ENCODE data around the gene FARSA. TPM values are rescaled to one million over a fixed set of nuclear protein-coding genes. Genes with fewer than 3 reads are reported as not detected.

Gene FARSA
- total and polyA plus RNA-seq, 2 donors (not counting 3 experiments of a cell fraction or from before 2014, with no cell fraction given) = 51.8 to 77.4 TPM

- no peak within 1 kb of the TSS for H3K4me3 ChIP-seq (replicated peaks in 1 of 3; ENCODE audit: insufficient read depth in 1 of 3, low read depth in 1 of 3, low read length in 3 of 3)
- BruUV-seq (replicated peaks) = no TSS peak
- H4K20me1 ChIP-seq (replicated peaks; ENCODE audit: control insufficient read depth, extremely low read depth, insufficient read depth, low read length) = no peaks in the 10 kb centered on the region
- CTCF ChIA-PET = interaction anchor here (0.7 to 1.0 kb wide), 2 partner anchors 8 to 125 kb away, joined by 3 read pairs; no protein-coding TSS in a partner anchor
- POLR2A ChIA-PET = no interaction called here
- H3K9me1 ChIP-seq (replicated peaks; ENCODE audit: control insufficient read depth, extremely low read depth, insufficient read depth, low read length) = no peaks in the 10 kb centered on the region
- TF ChIP-seq EZH2 (IDR thresholded peaks at IDR 0.05; ENCODE audit: borderline replicate concordance, low read depth, low read length, severe bottlenecking) (no peak), POLR2AphosphoS5 (IDR thresholded peaks at IDR 0.05; ENCODE audit: insufficient read depth, low read depth, low read length) (no peak), JUN (IDR thresholded peaks at IDR 0.05; ENCODE audit: borderline replicate concordance, insufficient read depth, insufficient read length, low read depth) (no peak)
- TF ChIP-seq, protein P1, sequence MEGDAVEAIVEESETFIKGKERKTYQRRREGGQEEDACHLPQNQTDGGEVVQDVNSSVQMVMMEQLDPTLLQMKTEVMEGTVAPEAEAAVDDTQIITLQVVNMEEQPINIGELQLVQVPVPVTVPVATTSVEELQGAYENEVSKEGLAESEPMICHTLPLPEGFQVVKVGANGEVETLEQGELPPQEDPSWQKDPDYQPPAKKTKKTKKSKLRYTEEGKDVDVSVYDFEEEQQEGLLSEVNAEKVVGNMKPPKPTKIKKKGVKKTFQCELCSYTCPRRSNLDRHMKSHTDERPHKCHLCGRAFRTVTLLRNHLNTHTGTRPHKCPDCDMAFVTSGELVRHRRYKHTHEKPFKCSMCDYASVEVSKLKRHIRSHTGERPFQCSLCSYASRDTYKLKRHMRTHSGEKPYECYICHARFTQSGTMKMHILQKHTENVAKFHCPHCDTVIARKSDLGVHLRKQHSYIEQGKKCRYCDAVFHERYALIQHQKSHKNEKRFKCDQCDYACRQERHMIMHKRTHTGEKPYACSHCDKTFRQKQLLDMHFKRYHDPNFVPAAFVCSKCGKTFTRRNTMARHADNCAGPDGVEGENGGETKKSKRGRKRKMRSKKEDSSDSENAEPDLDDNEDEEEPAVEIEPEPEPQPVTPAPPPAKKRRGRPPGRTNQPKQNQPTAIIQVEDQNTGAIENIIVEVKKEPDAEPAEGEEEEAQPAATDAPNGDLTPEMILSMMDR (IDR thresholded peaks at IDR 0.05; ENCODE audit: extremely low read depth in 1 of 2, insufficient read depth in 1 of 2, low read depth in 1 of 2, low read length in 2 of 2) = no peak
- H3K4me1 ChIP-seq (ENCODE audit: control insufficient read depth, extremely low read depth, insufficient read depth, low read length) = peaks cover 2% of the 10 kb centered on the region
- no peak within 1 kb of the TSS for H3K4me2 ChIP-seq (ENCODE audit: insufficient read depth, low read length)
- intact Hi-C loops (cut with micrococcal nuclease) (no loop called here), dilution Hi-C loops (cut with MboI; ENCODE audit: extremely low pct_ligation_motif_present, low sequenced_read_pairs) (no loop called here)
- no peaks in the 10 kb centered on the region for H3K27me3 ChIP-seq (ENCODE audit: control insufficient read depth in 2 of 2, insufficient read depth in 2 of 2, low read length in 2 of 2)
- no peaks in the 10 kb centered on the region for H3K79me2 ChIP-seq (ENCODE audit: control insufficient read depth, insufficient read depth, low read length)
- no peak within 1 kb of the TSS for H3K27ac ChIP-seq (ENCODE audit: insufficient read depth, low read depth, low read length)
- no peak for DNase-seq (ENCODE audit: low read depth, low spot score)
- H3K9me3 ChIP-seq (replicated peaks; ENCODE audit: control insufficient read depth, insufficient read depth, low read length) = no peaks in the 10 kb centered on the region
- no peak within 1 kb of the TSS for H2AFZ ChIP-seq (ENCODE audit: low read depth, low read length)
- no peaks in the 10 kb centered on the region for H3K36me3 ChIP-seq (ENCODE audit: control insufficient read depth in 2 of 2, extremely low read depth in 1 of 2, insufficient read depth in 2 of 2, low read length in 2 of 2)
- H3K9ac ChIP-seq (replicated peaks; ENCODE audit: extremely low read depth, insufficient read depth, low read length) = no peak within 1 kb of the TSS
- no peak for FAIRE-seq
These were observed 35.9 kb upstream of the FARSA start, which contains the start of gene DAND5 for GRCh38 chr19:12969292-12969988. Gene DAND5, plus strand, starts transcription at chr19:12969576. Its CDS starts 85 bp downstream, at chr19:12969661.

Measured in endothelial cell of umbilical vein (primary cell).